Neural progenitor cell (in vitro differentiated cells): Measurements from ENCODE around the gene KRTAP5-6. TPM values are rescaled to one million over a fixed set of nuclear protein-coding genes. Genes with fewer than 3 reads are reported as not detected.

ENCODE experiments used
- DNase-seq: peaks from one replicate; pipeline ENCODE4 v3.0.0-alpha.2; 2016; ENCODE audit warnings: low spot score
- H2AFZ ChIP-seq: fragments of 200-600 bp; sonication (generic); replicated peaks from 2 replicates; pipeline ENCODE4 v1.6.1; 2016; ENCODE audit warnings: antibody characterized with exemption
- H3F3A ChIP-seq: fragments of 200-600 bp; sonication (generic); 2 replicates; pipeline ENCODE4 v1.6.1; 2016; ENCODE audit warnings: antibody characterized with exemption, low read depth
- H3K27ac ChIP-seq: fragments of 200-600 bp; sonication (generic); 2 replicates; pipeline ENCODE4 v1.5.1; 2016; ENCODE audit warnings: mild to moderate bottlenecking
- H3K27me3 ChIP-seq: fragments of 200-600 bp; sonication (generic); 2 replicates; pipeline ENCODE4 v1.6.1; 2016; ENCODE audit warnings: mild to moderate bottlenecking, moderate library complexity
- H3K36me3 ChIP-seq: fragments of 200-600 bp; sonication (generic); 2 replicates; pipeline ENCODE4 v1.5.1; 2016
- H3K4me1 ChIP-seq: fragments of 200-600 bp; sonication (generic); 2 replicates; pipeline ENCODE4 v1.6.1; 2016; ENCODE audit warnings: mixed run types
- H3K4me2 ChIP-seq: fragments of 200-600 bp; sonication (generic); 2 replicates; pipeline ENCODE4 v1.6.1; 2016
- H3K4me3 ChIP-seq: fragments of 200-600 bp; sonication (generic); 2 replicates; pipeline ENCODE4 v1.5.1; 2016
- H3K79me2 ChIP-seq: fragments of 200-600 bp; sonication (generic); 2 replicates; pipeline ENCODE4 v1.6.1; 2016; ENCODE audit warnings: low read depth
- H3K9ac ChIP-seq: fragments of 200-600 bp; sonication (generic); 2 replicates; pipeline ENCODE4 v1.6.1; 2016
- H3K9me3 ChIP-seq: fragments of 200-600 bp; sonication (generic); 2 replicates; pipeline ENCODE4 v1.5.1; 2016; ENCODE audit warnings: low read depth
- H4K20me1 ChIP-seq: fragments of 200-600 bp; sonication (generic); 2 replicates; pipeline ENCODE4 v1.6.1; 2016; ENCODE audit warnings: low read depth
- H3K27ac Mint-ChIP-seq: 3 replicates; pipeline ENCODE4 v1.8.0; 2021; ENCODE audit warnings: mixed read lengths
- H3K27me3 Mint-ChIP-seq: 2 replicates; pipeline ENCODE4 v1.8.0; 2022; ENCODE audit warnings: low read depth, mild to moderate bottlenecking, inconsistent platforms, moderate library complexity, mixed read lengths; ENCODE audit not compliant: insufficient read depth
- H3K36me3 Mint-ChIP-seq: 3 replicates; pipeline ENCODE4 v1.8.0; 2021; ENCODE audit warnings: mixed read lengths
- H3K4me1 Mint-ChIP-seq: 3 replicates; pipeline ENCODE4 v1.8.0; 2021; ENCODE audit warnings: mixed read lengths
- H3K4me3 Mint-ChIP-seq: 3 replicates; pipeline ENCODE4 v1.8.0; 2021; ENCODE audit warnings: mild to moderate bottlenecking, moderate library complexity, mixed read lengths
- H3K9me3 Mint-ChIP-seq: 3 replicates; pipeline ENCODE4 v1.8.0; 2020; ENCODE audit warnings: mixed read lengths
- CTCF ChIP-seq: fragments of 200-600 bp; sonication (generic); IDR thresholded peaks from 2 replicates; pipeline ENCODE4 v1.5.1; 2017; ENCODE audit warnings: antibody characterized with exemption, mild to moderate bottlenecking
- EZH2 ChIP-seq: fragments of 200-600 bp; sonication (generic); IDR thresholded peaks from 2 replicates; pipeline ENCODE4 v1.6.1; 2017; ENCODE audit warnings: antibody characterized with exemption, mild to moderate bottlenecking, moderate library complexity
- EZH2phosphoT487 ChIP-seq: fragments of 200-600 bp; sonication (generic); IDR thresholded peaks from 2 replicates; pipeline ENCODE4 v1.6.1; 2017; ENCODE audit warnings: antibody characterized with exemption
- total RNA-seq: library from RNA; depleted of rRNA; stranded (reverse); fragments of >200 nt; gene quantifications from 2 replicates; pipeline ENCODE4 v1.2.3, GENCODE V29; 2015; ENCODE audit warnings: low replicate concordance

KRTAP5-6 gene
- total RNA-seq, 1 donor from 2014 or later: not detected

DNA sequence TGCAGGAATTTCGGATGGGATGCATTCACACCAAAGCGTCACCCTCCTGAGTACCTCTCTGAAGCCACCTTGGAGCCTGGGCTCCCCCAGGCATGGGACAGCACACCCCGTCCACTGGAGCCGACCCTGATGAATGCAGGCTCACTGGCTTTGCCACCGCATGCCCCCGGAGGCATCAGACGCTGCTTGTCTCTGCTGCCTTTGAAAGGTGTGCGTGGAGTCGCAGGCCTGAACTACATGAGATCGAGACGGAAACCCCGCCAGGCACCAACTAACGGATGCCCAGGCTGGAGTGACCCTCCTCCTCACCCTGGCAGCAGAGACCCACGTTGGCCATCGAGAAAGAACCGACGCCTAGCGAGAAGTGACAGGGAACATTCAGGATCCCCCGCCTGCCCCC lies 45.0 kb upstream of the KRTAP5-6 start:
- Histone ChIP-seq H3K27me3 (peaks cover 25% of the 10 kb centered on the region), H4K20me1 (no peaks in the 10 kb centered on the region), H3K4me3 (no peak overlapping the region), H3F3A (no peaks in the 10 kb centered on the region), H3K27ac (no peak overlapping the region), H3K4me1 (no peaks in the 10 kb centered on the region), H3K4me2 (no peak overlapping the region), H3K79me2 (no peaks in the 10 kb centered on the region), H3K36me3 (no peaks in the 10 kb centered on the region), H3K9me3 (no peaks in the 10 kb centered on the region), H3K9ac (no peak overlapping the region), H2AFZ (no peak overlapping the region)
- TF ChIP-seq CTCF (no peak), EZH2phosphoT487 (no peak), EZH2 (no peak)
- no peaks in the 10 kb centered on the region for H3K36me3 Mint-ChIP-seq
- no peak overlapping the region for H3K27ac Mint-ChIP-seq
- no peaks in the 10 kb centered on the region for H3K9me3 Mint-ChIP-seq
- peaks cover 14% of the 10 kb centered on the region for H3K27me3 Mint-ChIP-seq
- H3K4me3 Mint-ChIP-seq: no peak overlapping the region
- no peaks in the 10 kb centered on the region for H3K4me1 Mint-ChIP-seq
- no peak for DNase-seq

GRCh38 chr11:1652442-1652770 lies 44.6 kb upstream of the KRTAP5-6 start:
- no peak overlapping the region for H3K4me3 Mint-ChIP-seq
- Histone ChIP-seq H3K4me3 (no peak overlapping the region), H3K4me2 (no peak overlapping the region), H3K9me3 (no peaks in the 10 kb centered on the region), H3F3A (no peaks in the 10 kb centered on the region), H4K20me1 (no peaks in the 10 kb centered on the region), H3K4me1 (no peaks in the 10 kb centered on the region), H3K27me3 (peaks cover 25% of the 10 kb centered on the region), H2AFZ (no peak overlapping the region), H3K79me2 (no peaks in the 10 kb centered on the region), H3K9ac (no peak overlapping the region), H3K27ac (no peak overlapping the region), H3K36me3 (no peaks in the 10 kb centered on the region)
- H3K4me1 Mint-ChIP-seq: no peaks in the 10 kb centered on the region
- no peaks in the 10 kb centered on the region for H3K36me3 Mint-ChIP-seq
- no peaks in the 10 kb centered on the region for H3K9me3 Mint-ChIP-seq
- TF ChIP-seq EZH2phosphoT487: no peak
- TF ChIP-seq CTCF: no peak
- no peak for TF ChIP-seq EZH2
- peaks cover 14% of the 10 kb centered on the region for H3K27me3 Mint-ChIP-seq
- H3K27ac Mint-ChIP-seq: no peak overlapping the region
- no peak for DNase-seq

DNA sequence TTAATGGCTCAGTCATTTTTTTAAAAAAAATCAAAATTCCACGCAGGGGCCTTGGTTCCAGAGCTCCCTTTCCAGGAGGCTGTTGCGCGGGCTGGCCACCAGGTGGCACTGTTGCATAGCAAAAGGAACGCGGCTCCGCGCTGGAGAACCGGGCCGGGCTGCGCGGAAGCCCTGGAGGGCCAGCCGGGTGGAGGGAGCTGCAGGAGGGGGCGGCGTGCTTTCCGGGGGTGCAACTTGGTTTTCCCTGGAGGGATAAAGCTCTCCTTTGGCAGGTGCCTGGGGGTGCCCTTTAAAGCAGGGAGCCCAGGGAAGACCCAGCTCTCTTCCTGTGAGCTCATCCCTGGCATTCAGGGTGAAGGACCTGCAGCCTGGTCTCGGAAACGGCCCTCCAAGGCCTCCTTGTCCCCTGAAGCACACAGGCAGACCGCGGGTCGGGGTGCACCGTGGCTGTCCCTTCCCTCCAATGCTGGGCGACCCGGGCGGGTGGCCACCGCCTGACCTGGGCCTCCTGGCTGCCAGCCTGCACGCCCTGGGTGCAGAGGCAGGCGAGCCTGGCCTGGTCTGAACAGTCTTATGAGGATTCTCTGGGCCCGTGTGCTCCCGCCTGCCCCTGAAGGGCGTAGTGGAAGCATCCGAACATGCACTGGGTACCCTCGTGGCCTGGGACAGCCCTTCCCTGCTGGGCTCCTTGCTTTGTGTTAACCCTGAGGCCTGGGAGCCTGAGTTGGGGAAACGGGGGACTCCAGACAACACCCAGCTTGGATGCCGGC lies 44.0 kb upstream of the KRTAP5-6 start:
- Mint-ChIP-seq H3K27ac (no peak overlapping the region), H3K36me3 (no peaks in the 10 kb centered on the region), H3K9me3 (no peaks in the 10 kb centered on the region), H3K27me3 (peaks cover 14% of the 10 kb centered on the region), H3K4me3 (no peak overlapping the region), H3K4me1 (no peaks in the 10 kb centered on the region)
- DNase-seq: peak; percentile 85
- Histone ChIP-seq H3K27me3 (peaks cover 25% of the 10 kb centered on the region), H2AFZ (peak overlapping the region; percentile 70), H3K4me3 (no peak overlapping the region), H3K36me3 (no peaks in the 10 kb centered on the region), H3K27ac (no peak overlapping the region), H3K9ac (no peak overlapping the region), H3K4me1 (no peaks in the 10 kb centered on the region), H4K20me1 (no peaks in the 10 kb centered on the region), H3F3A (no peaks in the 10 kb centered on the region), H3K79me2 (no peaks in the 10 kb centered on the region), H3K4me2 (peak overlapping the region; percentile 40), H3K9me3 (no peaks in the 10 kb centered on the region)
- TF ChIP-seq CTCF (peak; percentile 100), EZH2 (peak; percentile 35), EZH2phosphoT487 (no peak)
